ENCODE measurements around the gene SLC7A5. TPM values are rescaled to one million over a fixed set of nuclear protein-coding genes. Genes with fewer than 3 reads are reported as not detected.

Gene SLC7A5
- total and polyA plus RNA-seq, 2 of the 13 experiments (the other 11 are each of a cell fraction or from before 2014, with no cell fraction given): 79.6 to 155 TPM

- TF ChIP-seq HBP1 (CRISPR knock-in tag; IDR thresholded peaks at IDR 0.05; ENCODE audit: low read depth): 0 out of 2 replicates have a peak, but pooled peaks have one; percentile 39
- no peak for TF ChIP-seq RBFOX2 (IDR thresholded peaks at IDR 0.05; ENCODE audit: low read depth, low read length)
- TF ChIP-seq SOX13 (IDR thresholded peaks at IDR 0.05): no peak
- TF ChIP-seq SOX13 (CRISPR knock-in tag; conservative IDR thresholded peaks at IDR 0.05 in 1 of 2, IDR thresholded peaks at IDR 0.05 in 1 of 2): peak in 1 of 2 experiments; percentile 57; a peak in 2 of 4 replicates
- no peak for TF ChIP-seq E2F1 (CRISPR knock-in tag; IDR thresholded peaks at IDR 0.05)
- 0 out of 2 replicates have a peak, but pooled peaks have one; percentile 32 for TF ChIP-seq MIXL1 (CRISPR knock-in tag; IDR thresholded peaks at IDR 0.05)
- TF ChIP-seq CHCHD3 (CRISPR knock-in tag; IDR thresholded peaks at IDR 0.05): 0 out of 2 replicates have a peak, but pooled peaks have one; percentile 24
- TF ChIP-seq MYNN (CRISPR knock-in tag; IDR thresholded peaks at IDR 0.05; ENCODE audit: low read depth): no peak
- no peak for TF ChIP-seq REST (IDR thresholded peaks at IDR 0.05; ENCODE audit: borderline replicate concordance in 1 of 2, low read depth in 1 of 2, low read length in 2 of 2)
- no peak for TF ChIP-seq ZNF646 (CRISPR knock-in tag; IDR thresholded peaks at IDR 0.05)
- TF ChIP-seq PAX8 (CRISPR knock-in tag; IDR thresholded peaks at IDR 0.05; ENCODE audit: borderline replicate concordance): no peak
Measured at GRCh38 chr16:87815567-87815966, 53.7 kb downstream of the SLC7A5 start (continued).
